Sigmoid colon (tissue), 3 donors: ENCODE results near the gene SLC28A2.

ENCODE experiments used
- POLR2A ChIP-seq, 2 donors: fragments of 450-650 bp; IDR thresholded peaks; one replicate each; pipeline ENCODE4 v1.6.1; 2016; ENCODE audit warnings: antibody characterized with exemption in 2 of 2, mild to moderate bottlenecking in 2 of 2, moderate library complexity in 2 of 2
- TF ChIP-seq, protein P1 (sequence below), 4 experiments: fragments of 450-650 bp in 3 of 4; fragments of 200-600 bp in 1 of 4; IDR thresholded peaks; one replicate each; pipeline ENCODE4 v1.5.1; 2016 to 2019; ENCODE audit warnings: antibody characterized with exemption in 4 of 4, mild to moderate bottlenecking in 3 of 4, moderate library complexity in 2 of 4

GRCh38 chr15:45221053-45221599, 30.9 kb upstream of the SLC28A2 start:
- TF ChIP-seq, protein P1, sequence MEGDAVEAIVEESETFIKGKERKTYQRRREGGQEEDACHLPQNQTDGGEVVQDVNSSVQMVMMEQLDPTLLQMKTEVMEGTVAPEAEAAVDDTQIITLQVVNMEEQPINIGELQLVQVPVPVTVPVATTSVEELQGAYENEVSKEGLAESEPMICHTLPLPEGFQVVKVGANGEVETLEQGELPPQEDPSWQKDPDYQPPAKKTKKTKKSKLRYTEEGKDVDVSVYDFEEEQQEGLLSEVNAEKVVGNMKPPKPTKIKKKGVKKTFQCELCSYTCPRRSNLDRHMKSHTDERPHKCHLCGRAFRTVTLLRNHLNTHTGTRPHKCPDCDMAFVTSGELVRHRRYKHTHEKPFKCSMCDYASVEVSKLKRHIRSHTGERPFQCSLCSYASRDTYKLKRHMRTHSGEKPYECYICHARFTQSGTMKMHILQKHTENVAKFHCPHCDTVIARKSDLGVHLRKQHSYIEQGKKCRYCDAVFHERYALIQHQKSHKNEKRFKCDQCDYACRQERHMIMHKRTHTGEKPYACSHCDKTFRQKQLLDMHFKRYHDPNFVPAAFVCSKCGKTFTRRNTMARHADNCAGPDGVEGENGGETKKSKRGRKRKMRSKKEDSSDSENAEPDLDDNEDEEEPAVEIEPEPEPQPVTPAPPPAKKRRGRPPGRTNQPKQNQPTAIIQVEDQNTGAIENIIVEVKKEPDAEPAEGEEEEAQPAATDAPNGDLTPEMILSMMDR (IDR thresholded peaks at IDR 0.05) = no peak
- no peak for TF ChIP-seq POLR2A (IDR thresholded peaks at IDR 0.05)
